Neural progenitor cell (in vitro differentiated cells): ENCODE results near the gene SNCAIP. TPM values are rescaled to one million over a fixed set of nuclear protein-coding genes. Genes with fewer than 3 reads are reported as not detected.

ENCODE experiments used
- DNase-seq: peaks from one replicate; pipeline ENCODE4 v3.0.0-alpha.2; 2016; ENCODE audit warnings: low spot score
- H2AFZ ChIP-seq: fragments of 200-600 bp; sonication (generic); replicated peaks from 2 replicates; pipeline ENCODE4 v1.6.1; 2016; ENCODE audit warnings: antibody characterized with exemption
- H3F3A ChIP-seq: fragments of 200-600 bp; sonication (generic); 2 replicates; pipeline ENCODE4 v1.6.1; 2016; ENCODE audit warnings: antibody characterized with exemption, low read depth
- H3K27ac ChIP-seq: fragments of 200-600 bp; sonication (generic); 2 replicates; pipeline ENCODE4 v1.5.1; 2016; ENCODE audit warnings: mild to moderate bottlenecking
- H3K27me3 ChIP-seq: fragments of 200-600 bp; sonication (generic); 2 replicates; pipeline ENCODE4 v1.6.1; 2016; ENCODE audit warnings: mild to moderate bottlenecking, moderate library complexity
- H3K36me3 ChIP-seq: fragments of 200-600 bp; sonication (generic); 2 replicates; pipeline ENCODE4 v1.5.1; 2016
- H3K4me1 ChIP-seq: fragments of 200-600 bp; sonication (generic); 2 replicates; pipeline ENCODE4 v1.6.1; 2016; ENCODE audit warnings: mixed run types
- H3K4me2 ChIP-seq: fragments of 200-600 bp; sonication (generic); 2 replicates; pipeline ENCODE4 v1.6.1; 2016
- H3K4me3 ChIP-seq: fragments of 200-600 bp; sonication (generic); 2 replicates; pipeline ENCODE4 v1.5.1; 2016
- H3K79me2 ChIP-seq: fragments of 200-600 bp; sonication (generic); 2 replicates; pipeline ENCODE4 v1.6.1; 2016; ENCODE audit warnings: low read depth
- H3K9ac ChIP-seq: fragments of 200-600 bp; sonication (generic); 2 replicates; pipeline ENCODE4 v1.6.1; 2016
- H3K9me3 ChIP-seq: fragments of 200-600 bp; sonication (generic); 2 replicates; pipeline ENCODE4 v1.5.1; 2016; ENCODE audit warnings: low read depth
- H4K20me1 ChIP-seq: fragments of 200-600 bp; sonication (generic); 2 replicates; pipeline ENCODE4 v1.6.1; 2016; ENCODE audit warnings: low read depth
- H3K27ac Mint-ChIP-seq: 3 replicates; pipeline ENCODE4 v1.8.0; 2021; ENCODE audit warnings: mixed read lengths
- H3K27me3 Mint-ChIP-seq: 2 replicates; pipeline ENCODE4 v1.8.0; 2022; ENCODE audit warnings: low read depth, mild to moderate bottlenecking, inconsistent platforms, moderate library complexity, mixed read lengths; ENCODE audit not compliant: insufficient read depth
- H3K36me3 Mint-ChIP-seq: 3 replicates; pipeline ENCODE4 v1.8.0; 2021; ENCODE audit warnings: mixed read lengths
- H3K4me1 Mint-ChIP-seq: 3 replicates; pipeline ENCODE4 v1.8.0; 2021; ENCODE audit warnings: mixed read lengths
- H3K4me3 Mint-ChIP-seq: 3 replicates; pipeline ENCODE4 v1.8.0; 2021; ENCODE audit warnings: mild to moderate bottlenecking, moderate library complexity, mixed read lengths
- H3K9me3 Mint-ChIP-seq: 3 replicates; pipeline ENCODE4 v1.8.0; 2020; ENCODE audit warnings: mixed read lengths
- CTCF ChIP-seq: fragments of 200-600 bp; sonication (generic); IDR thresholded peaks from 2 replicates; pipeline ENCODE4 v1.5.1; 2017; ENCODE audit warnings: antibody characterized with exemption, mild to moderate bottlenecking
- EZH2 ChIP-seq: fragments of 200-600 bp; sonication (generic); IDR thresholded peaks from 2 replicates; pipeline ENCODE4 v1.6.1; 2017; ENCODE audit warnings: antibody characterized with exemption, mild to moderate bottlenecking, moderate library complexity
- EZH2phosphoT487 ChIP-seq: fragments of 200-600 bp; sonication (generic); IDR thresholded peaks from 2 replicates; pipeline ENCODE4 v1.6.1; 2017; ENCODE audit warnings: antibody characterized with exemption
- total RNA-seq: library from RNA; depleted of rRNA; stranded (reverse); fragments of >200 nt; gene quantifications from 2 replicates; pipeline ENCODE4 v1.2.3, GENCODE V29; 2015; ENCODE audit warnings: low replicate concordance

The SNCAIP gene
- total RNA-seq, 1 donor from 2014 or later, result 4.8 TPM

- H3K4me3 Mint-ChIP-seq, result no peak overlapping the region
- TF ChIP-seq CTCF, result no peak
- TF ChIP-seq EZH2, result no peak
- TF ChIP-seq EZH2phosphoT487, result no peak
- Histone ChIP-seq H3K9me3 (no peaks in the 10 kb centered on the region), H3K9ac (no peak overlapping the region), H3K27ac (no peak overlapping the region), H4K20me1 (no peaks in the 10 kb centered on the region), H3K79me2 (no peaks in the 10 kb centered on the region), H3F3A (no peaks in the 10 kb centered on the region), H3K4me2 (no peak overlapping the region), H3K4me1 (peaks cover 5% of the 10 kb centered on the region), H3K27me3 (no peaks in the 10 kb centered on the region), H3K4me3 (no peak overlapping the region), H3K36me3 (no peaks in the 10 kb centered on the region), H2AFZ (no peak overlapping the region)
- H3K27me3 Mint-ChIP-seq, result no peaks in the 10 kb centered on the region
- H3K4me1 Mint-ChIP-seq, result peaks cover 6% of the 10 kb centered on the region
- no peaks in the 10 kb centered on the region for H3K9me3 Mint-ChIP-seq
- H3K27ac Mint-ChIP-seq, result no peak overlapping the region
- no peaks in the 10 kb centered on the region for H3K36me3 Mint-ChIP-seq
- no peak for DNase-seq
Measured at GRCh38 chr5:122390154-122390553, 78.1 kb downstream of the SNCAIP start.

- Mint-ChIP-seq H3K36me3 (no peaks in the 10 kb centered on the region), H3K27me3 (no peaks in the 10 kb centered on the region), H3K4me1 (peaks cover 6% of the 10 kb centered on the region), H3K9me3 (no peaks in the 10 kb centered on the region), H3K27ac (no peak overlapping the region), H3K4me3 (no peak overlapping the region)
- Histone ChIP-seq H4K20me1 (no peaks in the 10 kb centered on the region), H3K9ac (no peak overlapping the region), H3K79me2 (no peaks in the 10 kb centered on the region), H3K27me3 (no peaks in the 10 kb centered on the region), H3K4me3 (no peak overlapping the region), H3K27ac (no peak overlapping the region), H3K9me3 (no peaks in the 10 kb centered on the region), H2AFZ (no peak overlapping the region), H3K36me3 (no peaks in the 10 kb centered on the region), H3K4me1 (peaks cover 5% of the 10 kb centered on the region), H3F3A (no peaks in the 10 kb centered on the region), H3K4me2 (no peak overlapping the region)
- DNase-seq, result no peak
- no peak for TF ChIP-seq EZH2phosphoT487
- TF ChIP-seq CTCF, result no peak
- no peak for TF ChIP-seq EZH2
Measured at GRCh38 chr5:122390694-122391093, 78.7 kb downstream of the SNCAIP start.

DNA sequence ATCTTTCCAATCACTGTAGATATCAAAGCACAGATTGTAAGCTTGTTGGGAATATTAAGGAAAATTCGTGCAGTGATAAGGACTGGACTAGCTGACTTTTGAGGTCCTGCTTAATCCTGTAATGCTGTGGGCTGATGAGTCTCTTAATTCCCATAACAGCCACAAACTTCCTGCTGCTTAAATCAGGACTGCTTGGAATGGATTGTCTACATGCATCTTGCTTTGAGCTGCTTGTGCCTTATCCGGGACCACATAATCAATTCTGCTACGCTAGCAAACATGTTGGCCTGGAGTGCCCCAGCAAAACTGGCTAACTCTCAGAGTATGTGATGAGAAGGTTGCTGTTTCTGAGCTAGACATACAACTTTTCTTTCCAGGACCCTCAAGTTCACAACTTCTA lies 79.6 kb downstream of the SNCAIP start:
- H3K9me3 Mint-ChIP-seq, result no peaks in the 10 kb centered on the region
- DNase-seq, result no peak
- H3K4me1 ChIP-seq, result peaks cover 5% of the 10 kb centered on the region
- H3K4me3 Mint-ChIP-seq, result no peak overlapping the region
- H2AFZ ChIP-seq, result no peak overlapping the region
- TF ChIP-seq EZH2phosphoT487 (no peak), CTCF (no peak), EZH2 (no peak)
- H4K20me1 ChIP-seq, result no peaks in the 10 kb centered on the region
- H3K36me3 Mint-ChIP-seq, result no peaks in the 10 kb centered on the region
- no peaks in the 10 kb centered on the region for H3K27me3 ChIP-seq
- no peak overlapping the region for H3K4me3 ChIP-seq
- H3K4me1 Mint-ChIP-seq, result peaks cover 6% of the 10 kb centered on the region
- no peak overlapping the region for H3K27ac ChIP-seq
- H3F3A ChIP-seq, result no peaks in the 10 kb centered on the region
- H3K9me3 ChIP-seq, result no peaks in the 10 kb centered on the region
- no peak overlapping the region for H3K4me2 ChIP-seq
- H3K36me3 ChIP-seq, result no peaks in the 10 kb centered on the region
- no peaks in the 10 kb centered on the region for H3K79me2 ChIP-seq
- H3K9ac ChIP-seq, result no peak overlapping the region
- no peak overlapping the region for H3K27ac Mint-ChIP-seq
- H3K27me3 Mint-ChIP-seq, result no peaks in the 10 kb centered on the region

DNA sequence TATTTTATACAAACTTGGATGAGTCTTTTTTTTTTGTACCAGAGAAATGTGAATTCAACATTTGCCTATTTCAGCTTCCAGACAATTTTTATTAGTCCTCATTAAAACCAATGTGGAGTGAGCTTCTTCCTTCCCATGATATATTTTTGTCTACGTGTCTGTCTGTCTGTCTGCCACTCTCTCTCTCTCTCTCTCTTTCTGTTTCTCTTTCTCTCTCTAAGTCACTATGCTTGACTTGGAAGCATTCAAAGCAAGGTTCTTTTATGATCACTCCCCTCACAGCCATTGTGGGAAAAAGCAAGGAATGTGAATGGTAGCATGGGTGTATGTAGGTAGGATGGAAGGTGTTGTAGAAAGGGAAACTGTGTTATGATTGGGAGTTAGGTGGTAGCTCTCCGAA lies 80.2 kb downstream of the SNCAIP start:
- Mint-ChIP-seq H3K27me3 (no peaks in the 10 kb centered on the region), H3K9me3 (no peaks in the 10 kb centered on the region), H3K4me3 (no peak overlapping the region), H3K27ac (no peak overlapping the region), H3K36me3 (no peaks in the 10 kb centered on the region), H3K4me1 (peaks cover 6% of the 10 kb centered on the region)
- no peaks in the 10 kb centered on the region for H4K20me1 ChIP-seq
- DNase-seq, result no peak
- H3K27me3 ChIP-seq, result no peaks in the 10 kb centered on the region
- peaks cover 5% of the 10 kb centered on the region for H3K4me1 ChIP-seq
- no peak overlapping the region for H3K4me2 ChIP-seq
- no peak overlapping the region for H3K4me3 ChIP-seq
- H3F3A ChIP-seq, result no peaks in the 10 kb centered on the region
- TF ChIP-seq EZH2phosphoT487, result no peak
- no peaks in the 10 kb centered on the region for H3K9me3 ChIP-seq
- no peak overlapping the region for H2AFZ ChIP-seq
- no peaks in the 10 kb centered on the region for H3K36me3 ChIP-seq
- no peak overlapping the region for H3K27ac ChIP-seq
- no peak overlapping the region for H3K9ac ChIP-seq
- H3K79me2 ChIP-seq, result no peaks in the 10 kb centered on the region
